Esophagus mucosa (tissue), 1 donor: Measurements from ENCODE around the gene FGF19. TPM values are rescaled to one million over a fixed set of nuclear protein-coding genes. Genes with fewer than 3 reads are reported as not detected.

Experiments used
- ATAC-seq: fragments of 200-7000 bp; cut with Tn5 transposase; one replicate; pipeline ENCODE4 v1.9.1; 2020
- total RNA-seq: library from RNA; stranded (reverse); gene quantifications from one replicate; pipeline ENCODE4 v1.2.4, GENCODE V29; 2023
- donor health status: DM: yes; HTN: yes; CAD: no.

FGF19 gene
- total RNA-seq: not detected

DNA sequence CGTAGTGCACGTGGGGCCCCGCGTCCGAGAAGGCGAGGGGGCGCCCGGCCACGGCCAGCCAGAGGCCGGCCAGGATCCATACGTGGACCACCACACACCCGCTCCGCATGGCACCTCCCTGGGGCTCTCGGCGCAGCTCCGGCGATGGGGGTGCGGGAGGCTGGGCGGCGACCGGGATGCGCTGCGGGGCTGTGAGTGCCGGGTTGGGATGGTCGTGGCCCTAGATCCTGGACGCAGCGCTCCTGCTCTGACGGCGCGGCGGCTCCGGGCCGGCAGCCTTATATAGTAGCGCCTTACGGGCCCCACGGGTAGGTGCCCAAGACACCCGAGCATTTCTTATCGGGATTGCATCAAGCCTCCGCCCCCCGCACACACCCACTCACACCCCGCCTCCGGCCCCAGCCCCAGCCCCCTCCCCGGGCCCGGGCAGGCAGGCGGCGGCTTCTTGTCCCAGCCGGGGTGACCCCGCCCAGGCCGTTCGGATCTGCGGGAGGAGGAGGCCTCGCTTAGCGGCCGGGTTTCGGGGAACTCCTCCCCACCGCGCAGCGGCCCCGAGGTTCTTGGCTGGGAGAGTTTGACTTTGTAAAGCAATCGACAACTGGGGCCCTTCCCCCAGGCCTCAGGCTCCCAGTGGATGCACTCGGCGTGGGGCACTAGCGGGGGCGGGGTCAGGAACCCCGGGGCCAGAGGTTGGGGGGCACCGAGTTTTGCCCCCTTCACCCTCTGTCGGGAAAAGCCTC, at the start of gene FGF19:
FGF19 (minus strand) TSS at position 255 of the 740 bp plus-strand sequence; CDS start at position 109, 146 bp downstream.
- ATAC-seq: peak; percentile 12

- ATAC-seq: no peak
These were observed 49.1 kb upstream of the FGF19 start for GRCh38 chr11:69752890-69753289.

DNA sequence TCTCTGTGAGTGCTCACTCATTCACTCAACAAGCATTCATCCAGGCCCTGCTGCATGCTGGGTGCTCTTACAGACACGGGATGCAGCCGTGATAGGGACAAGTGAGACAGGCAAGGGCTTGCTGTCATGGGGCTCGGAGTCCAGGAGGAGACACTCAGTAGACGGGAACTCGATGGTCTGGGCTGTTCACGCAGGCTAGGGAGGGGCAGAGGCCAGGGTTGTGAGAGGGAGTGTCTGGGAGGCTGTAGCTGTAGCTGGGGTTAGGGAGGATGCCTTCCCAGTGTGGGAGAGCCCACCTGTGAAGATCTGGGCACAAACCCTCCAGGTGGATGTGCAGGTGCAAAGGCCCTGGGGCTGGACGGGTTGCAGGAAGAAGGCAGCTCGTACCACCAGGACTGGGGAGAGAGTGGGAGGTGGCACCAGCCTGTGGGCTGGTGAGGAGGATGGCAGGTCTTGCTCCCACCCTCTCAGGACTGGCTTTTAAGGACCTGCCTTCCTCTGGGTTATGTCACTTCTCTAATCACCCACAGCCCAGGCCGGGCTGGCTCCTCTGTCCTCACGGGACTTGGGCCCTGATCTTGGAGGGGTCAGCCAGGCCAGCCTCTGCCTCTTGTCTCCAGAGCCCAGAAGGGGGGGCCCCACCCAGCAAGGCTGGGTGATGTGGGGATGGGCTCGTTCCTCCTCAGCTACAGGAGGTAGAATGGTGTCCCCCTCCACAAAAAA, 47.2 kb upstream of the FGF19 start:
- peak; percentile 11 for ATAC-seq

DNA sequence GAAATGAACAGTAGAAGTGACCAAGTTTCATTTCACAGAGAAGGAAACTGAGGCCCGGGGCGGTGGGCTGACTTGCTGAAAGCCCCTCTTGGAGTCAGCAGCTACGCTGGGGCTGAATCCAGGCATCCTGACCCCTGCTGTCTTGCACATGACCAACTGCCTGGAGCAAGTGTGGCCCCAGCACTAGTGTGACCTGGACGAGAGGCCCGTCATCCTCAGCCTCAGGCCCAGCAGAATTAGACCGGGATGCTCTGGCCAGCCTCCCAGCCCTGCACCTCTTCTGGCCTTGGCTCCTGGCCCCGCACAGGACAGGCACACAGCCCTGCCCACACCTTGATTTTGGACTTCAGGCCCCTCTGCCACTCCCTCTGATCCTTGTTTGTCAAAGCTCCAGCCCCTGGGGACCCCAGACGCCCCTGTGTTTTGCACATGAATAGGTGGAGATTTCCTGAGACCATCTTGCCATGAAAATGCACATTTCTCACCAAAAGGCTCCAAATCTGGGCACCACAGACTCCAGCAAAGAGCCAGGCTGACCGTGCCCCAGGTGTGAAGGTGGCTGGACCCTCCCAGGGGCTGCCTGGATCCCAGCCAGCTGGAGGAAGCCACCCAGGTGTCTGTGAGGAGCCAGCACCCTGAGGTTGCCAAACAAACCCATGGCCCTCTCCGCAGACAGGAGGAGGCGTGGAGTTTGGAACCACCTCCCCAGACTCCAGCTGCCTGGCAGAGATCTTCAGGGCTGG, 46.5 kb upstream of the FGF19 start:
- no peak for ATAC-seq

DNA sequence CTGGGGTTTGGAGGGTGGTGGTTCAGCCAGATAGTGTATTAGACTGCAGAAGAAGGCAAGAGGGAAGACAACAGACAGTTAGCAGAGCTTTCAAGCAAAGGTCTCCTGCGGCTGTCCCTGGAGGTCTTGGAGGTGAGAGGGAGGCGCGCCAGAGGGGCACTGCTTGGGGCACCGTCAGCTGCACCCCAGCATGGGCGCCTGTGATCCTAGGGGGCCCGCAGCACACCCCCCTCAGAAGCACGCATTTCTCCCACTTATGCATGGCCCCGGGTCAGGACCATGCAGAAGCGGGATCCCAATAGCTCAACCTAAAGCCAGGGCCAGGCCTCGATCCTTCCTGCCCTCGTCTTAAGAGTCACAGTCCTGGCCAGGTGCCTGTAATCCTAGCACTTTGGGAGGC, 44.8 kb upstream of the FGF19 start:
- ATAC-seq: no peak

DNA sequence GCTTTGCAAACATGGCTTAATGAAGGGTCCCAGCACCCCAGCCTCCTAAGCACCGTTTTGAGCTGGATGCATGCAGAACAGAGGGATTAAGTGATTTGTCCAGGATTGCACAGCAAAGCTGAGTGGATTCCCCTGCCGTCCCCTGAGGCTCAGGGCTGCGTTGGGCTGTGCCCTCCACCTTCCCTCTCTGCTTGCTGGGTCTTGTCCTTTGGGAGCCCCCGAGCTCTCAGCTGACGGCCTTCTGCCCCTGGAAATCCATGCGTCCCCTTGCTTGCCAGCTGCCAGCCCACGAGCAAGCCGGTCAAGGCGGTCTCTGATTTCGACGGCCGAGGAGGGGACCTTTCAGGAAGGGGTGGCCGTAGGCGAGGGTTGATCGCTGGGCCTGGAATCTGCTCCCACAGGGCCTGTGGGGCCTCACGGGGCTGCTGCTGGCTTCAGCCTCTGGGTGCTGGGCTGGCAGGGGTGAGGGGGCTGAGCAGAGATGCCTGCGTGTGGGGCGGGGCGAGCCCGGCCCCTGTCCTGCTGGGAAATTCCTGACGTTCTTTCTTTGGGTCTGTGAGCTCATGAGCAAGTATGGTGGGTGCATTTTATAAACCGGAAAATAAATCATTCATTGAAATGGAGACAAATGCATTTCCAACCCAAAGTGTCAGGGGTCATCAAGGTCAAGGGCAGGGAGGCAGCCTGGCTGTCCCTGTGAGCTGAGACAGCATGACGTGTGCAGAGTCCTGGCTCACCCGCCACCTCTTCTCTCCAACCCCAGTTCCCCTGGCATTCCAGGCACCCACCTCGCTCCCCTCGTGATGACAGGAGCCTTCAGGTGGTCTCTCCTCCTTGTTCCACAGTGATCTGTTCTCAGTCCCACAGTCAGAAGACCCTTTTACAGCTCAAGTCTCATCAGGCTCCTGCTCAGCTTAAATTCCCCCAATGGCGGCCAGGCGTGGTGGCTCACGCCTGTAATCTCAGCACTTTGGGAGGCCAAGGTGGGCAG, 43.2 kb upstream of the FGF19 start:
- ATAC-seq: no peak

DNA sequence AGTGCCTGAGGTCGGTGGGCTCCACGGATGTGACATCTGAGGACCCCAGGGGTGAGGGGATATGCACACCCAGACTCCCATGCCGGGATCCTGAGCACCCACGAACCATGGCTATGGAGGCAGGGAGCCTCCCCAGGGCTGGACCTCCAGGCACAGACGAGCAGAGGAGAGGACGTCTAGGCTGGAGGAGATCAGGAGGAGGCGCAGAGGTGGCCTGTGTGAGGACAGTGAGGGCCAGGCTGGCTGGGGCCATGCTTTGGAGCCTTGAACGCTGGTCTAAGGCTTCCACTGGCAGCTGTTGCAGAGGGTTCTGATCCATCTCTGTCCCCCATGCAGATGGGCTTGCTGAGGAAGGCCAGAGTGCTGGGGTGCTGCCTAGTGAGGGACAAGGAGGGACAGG, 42.3 kb upstream of the FGF19 start:
- ATAC-seq: no peak

- ATAC-seq: no peak
These were observed 41.4 kb upstream of the FGF19 start for GRCh38 chr11:69745201-69745600.

- ATAC-seq: no peak
These were observed 40.6 kb upstream of the FGF19 start for GRCh38 chr11:69744435-69744834.

- ATAC-seq: no peak
These were observed 31.0 kb upstream of the FGF19 start for GRCh38 chr11:69734841-69735240.

- no peak for ATAC-seq
These were observed 30.5 kb upstream of the FGF19 start for GRCh38 chr11:69734367-69734766.

GRCh38 chr11:69732910-69733309, 29.1 kb upstream of the FGF19 start:
- no peak for ATAC-seq

- no peak for ATAC-seq
These were observed 27.3 kb upstream of the FGF19 start for GRCh38 chr11:69731110-69731509.

- peak; percentile 21 for ATAC-seq
These were observed 26.7 kb upstream of the FGF19 start for GRCh38 chr11:69730500-69730899.

GRCh38 chr11:69729252-69729651, 25.4 kb upstream of the FGF19 start:
- ATAC-seq: no peak

DNA sequence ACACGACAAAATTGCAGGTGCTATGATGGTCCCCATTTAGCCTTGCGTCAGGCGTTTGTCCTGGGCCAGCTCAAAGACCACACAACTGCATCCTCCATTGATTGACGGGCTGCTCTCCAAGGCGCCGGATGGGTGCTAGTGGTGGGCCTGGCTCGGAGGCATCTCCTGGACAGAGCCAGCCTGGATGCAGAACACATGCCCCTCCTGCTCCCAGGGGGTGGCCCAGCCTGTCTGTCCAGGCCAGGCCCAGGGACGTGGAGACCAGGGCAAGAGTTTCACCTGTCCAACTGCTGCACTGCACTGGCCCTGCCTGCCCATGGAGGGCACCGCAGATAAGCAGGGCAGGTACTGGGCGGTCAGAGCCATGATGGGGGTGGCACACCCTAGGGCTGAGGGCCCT, 23.4 kb upstream of the FGF19 start:
- peak; percentile 9 for ATAC-seq

- ATAC-seq: no peak
These were observed 22.7 kb upstream of the FGF19 start for GRCh38 chr11:69726481-69726880.

DNA sequence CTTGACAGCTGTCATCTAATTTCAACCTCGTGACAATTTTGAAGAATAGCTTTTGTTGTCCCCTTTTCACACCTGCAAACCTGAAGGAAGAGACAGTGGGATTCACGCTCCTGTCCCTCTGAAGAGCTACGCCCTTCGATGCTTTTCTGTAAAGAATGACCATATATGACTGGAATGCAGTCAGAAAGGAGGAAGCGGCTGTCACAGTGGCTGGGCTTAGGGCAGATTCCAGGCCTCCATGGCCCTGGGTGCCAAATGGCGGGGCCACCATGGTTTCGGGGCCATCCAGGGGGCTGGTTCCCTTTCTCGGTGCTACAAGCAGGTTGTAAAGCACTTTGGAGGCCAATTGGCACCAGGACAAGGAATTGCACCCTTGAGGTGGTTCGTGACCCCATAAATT, 22.2 kb upstream of the FGF19 start:
- no peak for ATAC-seq

DNA sequence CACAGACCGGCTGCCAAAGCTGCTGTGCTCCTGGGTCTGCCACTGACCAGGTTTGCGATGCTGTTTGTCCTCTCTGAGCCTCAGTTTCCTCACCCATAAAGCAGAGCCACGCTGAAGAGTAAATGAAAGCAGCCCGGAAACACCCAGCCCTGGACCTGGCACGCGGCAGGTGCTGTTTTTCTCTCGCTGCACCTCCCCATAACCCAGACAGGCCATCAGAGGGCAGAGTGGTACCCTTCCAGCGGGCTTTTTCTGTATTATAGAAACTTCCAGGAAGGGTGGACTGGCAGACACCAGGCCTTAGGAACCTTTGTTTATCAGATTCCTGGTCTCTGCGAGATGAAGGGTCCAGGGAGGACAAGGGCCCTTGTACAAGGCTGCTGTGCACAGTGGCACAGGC, 17.9 kb upstream of the FGF19 start:
- peak; percentile 62 for ATAC-seq

- ATAC-seq: no peak
These were observed 17.3 kb upstream of the FGF19 start for GRCh38 chr11:69721106-69721505.

- no peak for ATAC-seq
These were observed 15.1 kb upstream of the FGF19 start for GRCh38 chr11:69718912-69719311.

DNA sequence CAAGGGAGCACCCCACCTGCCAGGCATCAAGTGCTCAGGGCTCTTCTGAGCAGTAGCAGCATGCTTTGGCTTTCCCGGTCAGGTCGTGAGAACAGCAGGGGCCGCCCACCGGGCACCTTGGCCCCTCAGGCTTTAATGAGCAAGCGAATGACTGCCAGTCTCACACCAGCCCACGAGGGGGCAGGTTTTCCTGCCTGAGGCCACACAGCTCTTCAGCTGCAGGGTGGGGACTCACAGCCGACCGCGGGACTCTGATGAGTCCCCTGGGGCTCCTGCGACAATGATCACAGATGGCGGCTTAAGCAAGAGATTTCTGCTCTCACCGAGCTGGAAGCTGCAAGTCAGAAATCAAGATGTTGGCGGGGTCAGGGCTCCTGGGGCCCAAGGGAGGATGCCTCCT, 14.3 kb upstream of the FGF19 start:
- no peak for ATAC-seq
